ENCODE data around the gene DCDC2B.

The DCDC2B gene

DNA sequence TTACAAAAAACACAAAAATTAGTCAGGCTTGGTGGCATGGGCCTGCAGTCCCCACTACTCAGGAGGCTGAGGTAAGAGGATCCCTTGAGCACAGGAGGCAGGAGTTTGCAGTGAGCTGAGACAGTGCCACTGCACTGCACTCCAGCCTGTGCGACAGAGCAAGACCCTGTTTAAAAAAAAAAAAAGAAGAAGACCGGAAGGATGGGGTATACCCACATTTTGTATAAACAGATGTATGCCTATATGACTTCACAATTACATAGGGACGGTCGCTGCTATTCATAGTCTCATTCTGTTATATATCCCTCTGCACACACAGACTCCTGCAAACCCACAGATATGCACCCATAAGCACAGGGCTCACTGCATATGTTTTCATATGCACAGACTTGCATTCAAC lies 54.9 kb downstream of the DCDC2B start:
- no peak for DNase-seq
